Activated T-helper 1 cell treated with anti-CD3 and anti-CD28 coated beads, Interleukin-2, amount 50 U/mL, for 16 hours (primary cell): ENCODE results near the gene CEMIP.

Experiments
- DNase-seq, 2 donors: peaks; one replicate each; pipeline ENCODE4 v3.0.0-alpha.2; 2020; ENCODE audit warnings: low read depth in 1 of 2, low spot score in 1 of 2

The CEMIP gene

GRCh38 chr15:80778964-80779657 lies at the start of gene CEMIP:
Gene CEMIP (plus strand): TSS chr15:80779370. CDS start chr15:80873880, 94,510 bp downstream.
- DNase-seq: peak in 1 of 2 donors; percentile 10

- DNase-seq: no peak
Measured at GRCh38 chr15:80730387-80730786, 48.8 kb upstream of the CEMIP start.

- DNase-seq: no peak
Measured at GRCh38 chr15:80730926-80731325, 48.2 kb upstream of the CEMIP start.

- DNase-seq: no peak
Measured at GRCh38 chr15:80732167-80732566, 47.0 kb upstream of the CEMIP start.

- no peak for DNase-seq
Measured at GRCh38 chr15:80732818-80733217, 46.4 kb upstream of the CEMIP start.

GRCh38 chr15:80733460-80733859 lies 45.7 kb upstream of the CEMIP start:
- DNase-seq: no peak

- DNase-seq: no peak
Measured at GRCh38 chr15:80735344-80735743, 43.8 kb upstream of the CEMIP start.

- DNase-seq: no peak
Measured at GRCh38 chr15:80736560-80736959, 42.6 kb upstream of the CEMIP start.

GRCh38 chr15:80739919-80740318 lies 39.3 kb upstream of the CEMIP start:
- DNase-seq: no peak

GRCh38 chr15:80742081-80742480 lies 37.1 kb upstream of the CEMIP start:
- DNase-seq: no peak

GRCh38 chr15:80743189-80743833 lies 35.9 kb upstream of the CEMIP start:
- DNase-seq: no peak

- DNase-seq: no peak
Measured at GRCh38 chr15:80744415-80744814, 34.8 kb upstream of the CEMIP start.

- no peak for DNase-seq
Measured at GRCh38 chr15:80744826-80745225, 34.3 kb upstream of the CEMIP start.

- DNase-seq: no peak
Measured at GRCh38 chr15:80745888-80746287, 33.3 kb upstream of the CEMIP start.

- DNase-seq: no peak
Measured at GRCh38 chr15:80747317-80748053, 31.7 kb upstream of the CEMIP start.

- no peak for DNase-seq
Measured at GRCh38 chr15:80749589-80749988, 29.6 kb upstream of the CEMIP start.

GRCh38 chr15:80750575-80750974 lies 28.6 kb upstream of the CEMIP start:
- no peak for DNase-seq

- no peak for DNase-seq
Measured at GRCh38 chr15:80752204-80752603, 27.0 kb upstream of the CEMIP start.

- no peak for DNase-seq
Measured at GRCh38 chr15:80753161-80753560, 26.0 kb upstream of the CEMIP start.

- no peak for DNase-seq
Measured at GRCh38 chr15:80754014-80754413, 25.2 kb upstream of the CEMIP start.

- DNase-seq: no peak
Measured at GRCh38 chr15:80755885-80756284, 23.3 kb upstream of the CEMIP start.

- DNase-seq: no peak
Measured at GRCh38 chr15:80758130-80758745, 20.9 kb upstream of the CEMIP start.
